AG09319 (cell line): Measurements from ENCODE around the gene RHOBTB1.

Experiments
- DNase-seq: peaks from one replicate; pipeline ENCODE4 v3.0.0-alpha.2; 2010; ENCODE audit warnings: low read depth; ENCODE audit errors: extremely low read depth
- TF ChIP-seq, protein P1 (sequence below): IDR thresholded peaks from 2 replicates; pipeline ENCODE4 v1.5.1; 2011; ENCODE audit warnings: low read depth, mild to moderate bottlenecking, inconsistent platforms, low read length, moderate library complexity

The RHOBTB1 gene

GRCh38 chr10:60957667-60958221 lies 13.8 kb upstream of the RHOBTB1 start:
- no peak for DNase-seq
- TF ChIP-seq, protein P1, sequence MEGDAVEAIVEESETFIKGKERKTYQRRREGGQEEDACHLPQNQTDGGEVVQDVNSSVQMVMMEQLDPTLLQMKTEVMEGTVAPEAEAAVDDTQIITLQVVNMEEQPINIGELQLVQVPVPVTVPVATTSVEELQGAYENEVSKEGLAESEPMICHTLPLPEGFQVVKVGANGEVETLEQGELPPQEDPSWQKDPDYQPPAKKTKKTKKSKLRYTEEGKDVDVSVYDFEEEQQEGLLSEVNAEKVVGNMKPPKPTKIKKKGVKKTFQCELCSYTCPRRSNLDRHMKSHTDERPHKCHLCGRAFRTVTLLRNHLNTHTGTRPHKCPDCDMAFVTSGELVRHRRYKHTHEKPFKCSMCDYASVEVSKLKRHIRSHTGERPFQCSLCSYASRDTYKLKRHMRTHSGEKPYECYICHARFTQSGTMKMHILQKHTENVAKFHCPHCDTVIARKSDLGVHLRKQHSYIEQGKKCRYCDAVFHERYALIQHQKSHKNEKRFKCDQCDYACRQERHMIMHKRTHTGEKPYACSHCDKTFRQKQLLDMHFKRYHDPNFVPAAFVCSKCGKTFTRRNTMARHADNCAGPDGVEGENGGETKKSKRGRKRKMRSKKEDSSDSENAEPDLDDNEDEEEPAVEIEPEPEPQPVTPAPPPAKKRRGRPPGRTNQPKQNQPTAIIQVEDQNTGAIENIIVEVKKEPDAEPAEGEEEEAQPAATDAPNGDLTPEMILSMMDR = no peak

GRCh38 chr10:60955957-60956425 lies 12.0 kb upstream of the RHOBTB1 start:
- DNase-seq = no peak
- TF ChIP-seq, protein P1 = no peak

DNA sequence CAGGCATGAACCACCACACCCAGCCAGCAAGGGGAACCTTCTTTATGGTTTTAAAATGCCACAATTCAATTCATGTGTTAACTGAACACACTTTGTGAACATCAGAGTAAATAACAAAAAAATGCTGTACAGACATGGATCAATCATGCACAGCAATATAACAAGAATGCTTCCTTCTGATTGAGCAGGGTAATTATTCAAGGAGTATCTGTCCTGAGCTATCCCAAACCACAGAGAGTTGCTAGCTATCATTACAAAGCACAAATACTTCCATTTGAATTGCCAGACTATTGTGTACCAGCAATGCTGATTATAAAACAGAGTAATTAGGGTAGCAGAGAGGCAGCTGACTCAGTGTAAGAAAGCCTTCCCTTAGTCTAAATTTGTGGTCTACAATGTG lies 11.3 kb upstream of the RHOBTB1 start:
- TF ChIP-seq, protein P1 = no peak
- DNase-seq = no peak

DNA sequence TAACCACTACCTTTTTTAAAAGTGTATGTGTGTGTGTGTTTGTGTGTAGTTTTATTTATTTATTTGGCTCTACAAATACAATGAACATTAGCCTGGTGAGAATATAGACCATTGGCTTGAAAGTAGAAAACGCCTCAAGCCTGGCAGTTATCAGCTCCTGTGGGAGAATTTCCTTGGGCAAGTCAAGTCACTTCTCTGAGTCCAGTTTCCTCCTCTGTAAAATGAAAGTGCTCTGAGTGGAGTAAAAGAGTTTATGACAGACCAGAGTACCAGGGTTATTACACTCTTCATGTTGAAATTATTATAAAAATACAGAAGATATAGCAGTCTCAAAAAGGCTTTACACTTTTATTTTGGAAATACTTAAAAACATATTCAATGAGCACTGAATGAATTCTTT lies 10.1 kb upstream of the RHOBTB1 start:
- TF ChIP-seq, protein P1 = no peak
- no peak for DNase-seq

DNA sequence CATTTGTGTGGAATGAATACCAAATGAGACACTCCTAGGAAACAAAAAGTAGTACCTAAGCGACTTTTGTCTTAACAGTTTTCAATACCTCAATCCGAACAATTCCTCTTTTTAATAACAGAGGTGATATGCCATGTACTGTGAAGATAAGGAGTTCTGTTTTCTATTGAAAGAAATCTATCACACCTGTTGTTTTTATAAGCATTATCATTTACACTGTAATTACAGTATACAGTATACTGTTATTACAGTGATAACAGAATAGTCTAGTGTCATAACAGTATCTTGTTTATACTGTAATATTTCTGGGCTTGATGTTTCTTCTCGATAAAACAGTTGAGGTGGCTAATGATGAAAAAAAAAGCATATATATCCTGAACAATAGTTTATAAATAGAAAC lies 9.4 kb upstream of the RHOBTB1 start:
- TF ChIP-seq, protein P1 = no peak
- DNase-seq = no peak

DNA sequence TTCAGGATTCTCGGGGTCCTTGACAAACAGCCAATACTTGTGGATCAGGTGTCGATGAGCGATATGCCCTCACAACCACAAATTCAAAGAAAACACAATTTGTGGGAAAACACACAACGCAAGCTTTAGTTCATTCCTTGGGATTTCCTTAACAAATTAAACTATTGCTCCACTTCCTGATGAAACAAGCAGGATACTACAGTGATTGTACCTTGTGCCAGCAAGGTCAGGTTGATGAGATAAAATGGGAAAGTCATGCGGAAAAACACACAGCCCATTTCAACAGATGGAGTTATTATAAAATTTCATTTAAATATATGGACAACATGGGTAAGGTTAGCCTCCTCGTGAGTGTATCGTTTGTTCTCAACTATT lies 8.8 kb upstream of the RHOBTB1 start:
- DNase-seq = no peak
- TF ChIP-seq, protein P1 = no peak

DNA sequence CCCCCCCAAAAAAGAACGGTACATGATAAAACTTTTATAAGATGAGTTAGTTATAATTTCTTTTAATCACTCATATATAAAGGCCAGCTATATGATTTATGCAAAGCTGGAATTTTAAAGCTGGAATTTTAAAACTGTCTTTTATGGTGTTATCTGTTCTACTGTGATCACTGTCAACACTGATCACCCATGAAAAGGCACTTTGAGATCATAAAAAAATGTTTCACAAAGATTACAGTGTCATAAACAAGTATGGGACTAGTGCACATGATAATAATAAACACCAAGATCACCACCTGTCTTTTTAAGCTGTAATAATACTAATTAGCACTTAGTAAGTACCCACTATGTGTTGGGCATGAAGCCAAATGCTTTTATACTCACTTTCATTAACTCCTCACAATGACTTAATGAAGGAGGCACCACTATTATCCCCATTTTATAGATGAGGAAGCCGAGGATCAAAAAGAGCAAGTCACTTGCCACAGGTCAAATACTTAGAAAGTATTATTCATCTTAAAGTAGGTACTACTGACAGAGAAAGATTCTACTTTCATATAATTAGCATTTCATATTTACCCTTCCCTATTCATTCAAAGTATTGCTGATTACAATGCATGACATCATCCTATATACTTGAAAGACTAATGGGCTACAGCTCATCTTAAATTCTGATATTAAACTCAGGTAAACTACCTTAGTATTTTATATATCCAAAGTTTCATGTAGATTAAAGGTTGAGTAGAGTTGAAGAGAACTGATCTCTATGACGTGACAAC lies 8.3 kb upstream of the RHOBTB1 start:
- DNase-seq = no peak

More for the DNA sequence above, 8.3 kb upstream of the RHOBTB1 start:
- TF ChIP-seq, protein P1 = no peak
